Measurements from ENCODE around the gene LPGAT1. TPM values are rescaled to one million over a fixed set of nuclear protein-coding genes. Genes with fewer than 3 reads are reported as not detected.

Gene LPGAT1
- total and polyA plus RNA-seq, 2 of the 13 experiments (the other 11 are each of a cell fraction or from before 2014, with no cell fraction given): 12.1 to 48.3 TPM

DNA sequence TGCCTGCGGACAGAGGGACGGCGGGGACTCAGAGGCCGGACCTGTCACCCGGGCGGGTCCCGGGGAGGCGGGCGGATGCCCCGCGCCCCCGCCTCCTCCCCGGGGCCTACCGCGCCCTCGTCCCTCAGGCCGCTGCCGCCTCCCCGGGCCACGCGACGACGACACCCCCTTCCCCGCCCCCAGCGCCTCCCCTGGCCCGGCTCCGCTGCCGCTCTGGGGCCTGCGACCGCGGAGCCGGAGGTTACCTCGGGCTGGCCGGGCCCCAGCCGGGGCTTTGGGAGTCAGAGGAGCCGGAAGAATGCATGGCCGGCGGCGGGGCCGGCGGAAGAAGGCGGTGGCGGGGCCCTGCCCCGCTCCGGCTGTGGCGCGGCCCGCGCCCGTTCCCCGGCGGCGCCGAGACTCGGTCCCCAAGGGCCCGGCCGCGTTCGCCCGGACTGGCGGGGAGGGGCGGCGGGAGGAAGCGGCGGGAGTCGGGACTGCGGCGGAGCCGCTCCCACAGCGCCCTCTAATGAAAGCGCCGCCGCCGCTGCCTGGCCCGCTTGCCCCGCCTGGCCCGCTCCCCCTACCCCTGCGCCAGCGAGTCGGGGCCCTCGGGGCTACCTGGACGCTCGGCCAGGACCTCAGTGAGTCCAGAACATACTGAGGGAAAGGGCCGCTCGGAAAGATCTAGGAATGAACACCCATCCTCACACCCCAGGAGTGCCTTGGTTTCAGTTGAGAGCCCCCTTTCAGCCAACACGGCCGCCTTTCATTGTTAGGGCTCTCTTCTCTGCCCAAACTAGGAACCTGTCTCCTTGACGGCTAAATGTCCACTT, at the start of gene LPGAT1 (continued):
- TF ChIP-seq BHLHE40 (IDR thresholded peaks at IDR 0.05; ENCODE audit: low read length) (no peak), RBM22 (optimal IDR thresholded peaks at IDR 0.05; ENCODE audit: low read length) (no peak), HES4 (CRISPR knock-in tag; IDR thresholded peaks at IDR 0.05; ENCODE audit: borderline replicate concordance) (no peak), REL (CRISPR knock-in tag; conservative IDR thresholded peaks at IDR 0.05) (no peak), ZNF441 (CRISPR knock-in tag; IDR thresholded peaks at IDR 0.05; ENCODE audit: borderline replicate concordance) (no peak; the same call in 1 of the 2 replicates), RARA (CRISPR knock-in tag; IDR thresholded peaks at IDR 0.05) (no peak), NR2F2 (IDR thresholded peaks at IDR 0.05; ENCODE audit: borderline replicate concordance, low read depth) (no peak), POLR2G (IDR thresholded peaks at IDR 0.05; ENCODE audit: low read depth, low read length) (peak; percentile 62), CAMTA2 (CRISPR knock-in tag; IDR thresholded peaks at IDR 0.05; ENCODE audit: borderline replicate concordance) (no peak), ZNF777 (CRISPR knock-in tag; IDR thresholded peaks at IDR 0.05) (peak; percentile 83), ZNF605 (CRISPR knock-in tag; IDR thresholded peaks at IDR 0.05) (no peak), MED13 (CRISPR knock-in tag; IDR thresholded peaks at IDR 0.05) (no peak), ATAD3A (CRISPR knock-in tag; IDR thresholded peaks at IDR 0.05) (no peak)
- TF ChIP-seq, protein P1, sequence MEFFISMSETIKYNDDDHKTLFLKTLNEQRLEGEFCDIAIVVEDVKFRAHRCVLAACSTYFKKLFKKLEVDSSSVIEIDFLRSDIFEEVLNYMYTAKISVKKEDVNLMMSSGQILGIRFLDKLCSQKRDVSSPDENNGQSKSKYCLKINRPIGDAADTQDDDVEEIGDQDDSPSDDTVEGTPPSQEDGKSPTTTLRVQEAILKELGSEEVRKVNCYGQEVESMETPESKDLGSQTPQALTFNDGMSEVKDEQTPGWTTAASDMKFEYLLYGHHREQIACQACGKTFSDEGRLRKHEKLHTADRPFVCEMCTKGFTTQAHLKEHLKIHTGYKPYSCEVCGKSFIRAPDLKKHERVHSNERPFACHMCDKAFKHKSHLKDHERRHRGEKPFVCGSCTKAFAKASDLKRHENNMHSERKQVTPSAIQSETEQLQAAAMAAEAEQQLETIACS (CRISPR knock-in tag; IDR thresholded peaks at IDR 0.05): no peak
- TF ChIP-seq, protein P2, sequence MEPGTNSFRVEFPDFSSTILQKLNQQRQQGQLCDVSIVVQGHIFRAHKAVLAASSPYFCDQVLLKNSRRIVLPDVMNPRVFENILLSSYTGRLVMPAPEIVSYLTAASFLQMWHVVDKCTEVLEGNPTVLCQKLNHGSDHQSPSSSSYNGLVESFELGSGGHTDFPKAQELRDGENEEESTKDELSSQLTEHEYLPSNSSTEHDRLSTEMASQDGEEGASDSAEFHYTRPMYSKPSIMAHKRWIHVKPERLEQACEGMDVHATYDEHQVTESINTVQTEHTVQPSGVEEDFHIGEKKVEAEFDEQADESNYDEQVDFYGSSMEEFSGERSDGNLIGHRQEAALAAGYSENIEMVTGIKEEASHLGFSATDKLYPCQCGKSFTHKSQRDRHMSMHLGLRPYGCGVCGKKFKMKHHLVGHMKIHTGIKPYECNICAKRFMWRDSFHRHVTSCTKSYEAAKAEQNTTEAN (CRISPR knock-in tag; conservative IDR thresholded peaks at IDR 0.05): no peak
- TF ChIP-seq, protein P3, sequence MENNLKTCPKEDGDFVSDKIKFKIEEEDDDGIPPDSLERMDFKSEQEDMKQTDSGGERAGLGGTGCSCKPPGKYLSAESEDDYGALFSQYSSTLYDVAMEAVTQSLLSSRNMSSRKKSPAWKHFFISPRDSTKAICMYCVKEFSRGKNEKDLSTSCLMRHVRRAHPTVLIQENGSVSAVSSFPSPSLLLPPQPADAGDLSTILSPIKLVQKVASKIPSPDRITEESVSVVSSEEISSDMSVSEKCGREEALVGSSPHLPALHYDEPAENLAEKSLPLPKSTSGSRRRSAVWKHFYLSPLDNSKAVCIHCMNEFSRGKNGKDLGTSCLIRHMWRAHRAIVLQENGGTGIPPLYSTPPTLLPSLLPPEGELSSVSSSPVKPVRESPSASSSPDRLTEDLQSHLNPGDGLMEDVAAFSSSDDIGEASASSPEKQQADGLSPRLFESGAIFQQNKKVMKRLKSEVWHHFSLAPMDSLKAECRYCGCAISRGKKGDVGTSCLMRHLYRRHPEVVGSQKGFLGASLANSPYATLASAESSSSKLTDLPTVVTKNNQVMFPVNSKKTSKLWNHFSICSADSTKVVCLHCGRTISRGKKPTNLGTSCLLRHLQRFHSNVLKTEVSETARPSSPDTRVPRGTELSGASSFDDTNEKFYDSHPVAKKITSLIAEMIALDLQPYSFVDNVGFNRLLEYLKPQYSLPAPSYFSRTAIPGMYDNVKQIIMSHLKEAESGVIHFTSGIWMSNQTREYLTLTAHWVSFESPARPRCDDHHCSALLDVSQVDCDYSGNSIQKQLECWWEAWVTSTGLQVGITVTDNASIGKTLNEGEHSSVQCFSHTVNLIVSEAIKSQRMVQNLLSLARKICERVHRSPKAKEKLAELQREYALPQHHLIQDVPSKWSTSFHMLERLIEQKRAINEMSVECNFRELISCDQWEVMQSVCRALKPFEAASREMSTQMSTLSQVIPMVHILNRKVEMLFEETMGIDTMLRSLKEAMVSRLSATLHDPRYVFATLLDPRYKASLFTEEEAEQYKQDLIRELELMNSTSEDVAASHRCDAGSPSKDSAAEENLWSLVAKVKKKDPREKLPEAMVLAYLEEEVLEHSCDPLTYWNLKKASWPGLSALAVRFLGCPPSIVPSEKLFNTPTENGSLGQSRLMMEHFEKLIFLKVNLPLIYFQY (CRISPR knock-in tag; IDR thresholded peaks at IDR 0.05; ENCODE audit: borderline replicate concordance): peak; percentile 94; the same call in 1 of the 2 replicates
- TF ChIP-seq, protein P4, sequence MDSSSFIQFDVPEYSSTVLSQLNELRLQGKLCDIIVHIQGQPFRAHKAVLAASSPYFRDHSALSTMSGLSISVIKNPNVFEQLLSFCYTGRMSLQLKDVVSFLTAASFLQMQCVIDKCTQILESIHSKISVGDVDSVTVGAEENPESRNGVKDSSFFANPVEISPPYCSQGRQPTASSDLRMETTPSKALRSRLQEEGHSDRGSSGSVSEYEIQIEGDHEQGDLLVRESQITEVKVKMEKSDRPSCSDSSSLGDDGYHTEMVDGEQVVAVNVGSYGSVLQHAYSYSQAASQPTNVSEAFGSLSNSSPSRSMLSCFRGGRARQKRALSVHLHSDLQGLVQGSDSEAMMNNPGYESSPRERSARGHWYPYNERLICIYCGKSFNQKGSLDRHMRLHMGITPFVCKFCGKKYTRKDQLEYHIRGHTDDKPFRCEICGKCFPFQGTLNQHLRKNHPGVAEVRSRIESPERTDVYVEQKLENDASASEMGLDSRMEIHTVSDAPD (CRISPR knock-in tag; IDR thresholded peaks at IDR 0.05): no peak
- TF ChIP-seq, protein P5, sequence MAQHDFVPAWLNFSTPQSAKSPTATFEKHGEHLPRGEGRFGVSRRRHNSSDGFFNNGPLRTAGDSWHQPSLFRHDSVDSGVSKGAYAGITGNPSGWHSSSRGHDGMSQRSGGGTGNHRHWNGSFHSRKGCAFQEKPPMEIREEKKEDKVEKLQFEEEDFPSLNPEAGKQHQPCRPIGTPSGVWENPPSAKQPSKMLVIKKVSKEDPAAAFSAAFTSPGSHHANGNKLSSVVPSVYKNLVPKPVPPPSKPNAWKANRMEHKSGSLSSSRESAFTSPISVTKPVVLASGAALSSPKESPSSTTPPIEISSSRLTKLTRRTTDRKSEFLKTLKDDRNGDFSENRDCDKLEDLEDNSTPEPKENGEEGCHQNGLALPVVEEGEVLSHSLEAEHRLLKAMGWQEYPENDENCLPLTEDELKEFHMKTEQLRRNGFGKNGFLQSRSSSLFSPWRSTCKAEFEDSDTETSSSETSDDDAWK (CRISPR knock-in tag; IDR thresholded peaks at IDR 0.05): no peak
- TF ChIP-seq, protein P6, sequence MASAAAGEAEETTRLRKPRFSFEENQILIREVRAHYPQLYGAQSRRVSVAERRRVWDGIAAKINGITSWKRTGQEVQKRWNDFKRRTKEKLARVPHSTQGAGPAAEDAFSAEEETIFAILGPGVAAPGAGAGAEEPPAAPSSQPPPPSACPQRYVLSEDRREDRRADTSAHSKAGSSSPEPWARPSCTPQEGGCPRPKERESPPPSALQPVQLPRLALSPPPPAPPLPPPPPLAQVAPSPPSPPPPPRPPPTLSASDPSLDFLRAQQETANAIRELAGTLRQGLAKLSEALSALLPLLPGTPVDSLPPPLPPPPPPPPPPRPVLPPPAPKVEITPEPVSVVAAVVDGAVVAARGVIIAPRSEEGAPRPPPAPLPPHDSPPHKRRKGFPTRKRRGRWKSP (CRISPR knock-in tag; IDR thresholded peaks at IDR 0.05): 0 out of 2 replicates have a peak, but pooled peaks have one; percentile 33

All from HepG2 (cell line).